Stimulated activated CD8-positive, alpha-beta memory T cell treated with anti-CD3 and anti-CD28 coated beads, Interleukin-7, amount 100 ng/mL, for 1 hour (primary cell): ENCODE results near the gene C6orf89.
"Not testable (repeated sequence)": the region's sequence is repeated elsewhere in the genome, so short reads cannot be mapped to it uniquely, and the experiment has no call there.

Experiments
- DNase-seq, 2 donors: peaks; one replicate each; pipeline ENCODE4 v3.0.0-alpha.2; 2020; ENCODE audit warnings: low read depth in 2 of 2

The C6orf89 gene

DNA sequence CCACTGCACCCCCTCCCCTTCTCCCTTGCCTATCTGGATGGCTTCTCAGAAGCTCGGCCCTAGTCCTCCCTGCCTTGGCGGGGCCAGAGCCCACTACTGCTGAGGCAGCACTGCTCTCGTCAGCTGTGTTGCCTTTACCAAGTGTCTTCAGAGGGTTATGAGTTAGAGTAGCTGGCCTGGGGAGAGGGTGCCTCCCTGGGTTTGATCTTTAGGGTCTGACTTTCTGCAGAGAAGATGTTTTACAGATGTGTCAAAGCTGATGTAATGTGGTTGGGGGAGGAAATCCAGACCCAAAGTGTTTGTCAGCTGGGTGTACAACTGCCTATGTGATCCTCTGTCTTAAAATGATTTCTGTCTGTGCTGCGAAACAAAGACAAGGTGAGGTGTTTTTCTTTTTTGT, 38.4 kb downstream of the C6orf89 start:
- DNase-seq, result no peak

DNA sequence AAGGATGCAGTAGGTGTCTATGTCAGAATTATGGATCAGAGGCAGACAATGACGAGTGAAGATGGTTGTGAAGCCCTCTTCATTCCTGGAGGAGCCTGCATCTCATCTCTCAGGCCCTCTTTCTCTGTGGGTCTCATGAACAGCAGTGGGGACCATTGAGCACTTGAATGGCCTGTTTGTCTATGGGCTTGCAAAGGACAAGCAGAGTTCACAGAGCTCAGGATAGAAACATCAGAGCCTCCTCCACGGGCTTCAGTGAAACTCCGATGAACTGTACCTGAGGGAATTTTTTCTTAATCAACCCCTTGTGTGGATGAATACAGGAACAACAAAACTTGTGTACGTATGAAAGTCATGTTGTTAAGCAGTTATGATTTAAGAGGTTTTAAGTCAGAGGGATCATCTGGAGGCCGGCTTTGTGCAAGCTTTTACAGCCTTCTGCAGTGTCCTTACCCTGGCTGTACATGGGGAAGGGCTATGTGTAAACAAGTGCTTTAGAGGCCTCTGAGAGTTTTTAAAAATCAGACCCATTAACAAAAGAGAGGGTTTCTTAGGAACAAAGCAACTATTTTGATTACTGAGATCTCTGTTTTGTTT, 39.1 kb downstream of the C6orf89 start:
- no peak for DNase-seq

DNA sequence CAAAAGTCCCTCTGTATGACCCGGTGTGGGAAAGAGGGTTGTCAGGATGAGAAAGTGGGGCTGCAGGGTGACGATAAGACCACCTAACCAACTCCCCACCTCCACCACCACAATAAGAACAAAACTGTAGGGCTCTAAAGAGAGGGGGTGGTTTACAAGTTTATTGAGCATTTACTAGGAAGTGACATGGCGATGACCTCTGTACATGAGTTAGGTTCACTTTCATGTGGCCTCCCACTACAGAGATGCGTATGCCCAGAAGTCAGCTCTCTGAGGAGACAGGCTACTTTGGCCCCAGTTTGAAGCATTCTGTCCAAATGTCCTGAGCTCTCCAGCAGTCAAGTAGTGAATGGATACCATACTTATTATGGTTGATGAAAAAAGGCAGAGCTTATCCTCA, 40.1 kb downstream of the C6orf89 start:
- DNase-seq, result no peak

DNA sequence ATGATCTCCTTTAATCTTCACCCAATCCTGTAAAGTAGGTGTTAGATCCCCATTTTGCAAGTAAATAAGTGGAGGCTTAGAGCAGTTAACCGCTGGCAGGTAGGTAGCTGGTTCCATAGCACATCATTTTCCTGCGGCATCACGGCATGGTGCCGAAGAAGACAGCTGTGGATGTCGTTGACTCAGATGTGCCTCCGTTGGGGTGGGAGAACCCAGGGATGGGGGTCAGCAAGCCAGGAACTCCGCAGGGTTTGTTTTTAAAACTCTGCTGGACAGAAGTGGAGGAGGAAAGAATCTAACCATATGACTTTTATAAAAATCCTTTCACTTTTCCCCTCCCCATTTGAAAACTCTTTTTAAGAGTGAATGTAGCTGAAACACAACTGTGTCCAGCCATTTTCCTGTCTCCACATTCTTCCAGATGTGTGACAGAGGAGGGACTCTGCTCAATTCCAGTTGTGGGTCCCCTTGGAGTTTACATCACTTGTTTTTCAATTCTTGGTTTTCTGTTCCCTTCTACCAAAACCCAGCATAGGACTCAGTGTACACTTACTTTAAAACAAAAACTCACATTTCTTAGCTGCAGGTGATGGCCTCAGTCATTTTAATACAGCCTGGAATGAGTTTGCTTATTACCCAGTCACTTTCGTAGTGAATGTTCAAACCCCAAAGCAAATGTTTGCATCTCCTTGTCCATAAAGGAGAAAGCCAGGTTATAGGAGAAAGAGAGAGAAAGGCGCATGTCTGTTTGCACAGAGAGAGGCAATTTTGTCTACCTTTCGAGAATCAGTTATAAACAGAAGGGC, 41.2 kb downstream of the C6orf89 start:
- DNase-seq, result no peak

DNA sequence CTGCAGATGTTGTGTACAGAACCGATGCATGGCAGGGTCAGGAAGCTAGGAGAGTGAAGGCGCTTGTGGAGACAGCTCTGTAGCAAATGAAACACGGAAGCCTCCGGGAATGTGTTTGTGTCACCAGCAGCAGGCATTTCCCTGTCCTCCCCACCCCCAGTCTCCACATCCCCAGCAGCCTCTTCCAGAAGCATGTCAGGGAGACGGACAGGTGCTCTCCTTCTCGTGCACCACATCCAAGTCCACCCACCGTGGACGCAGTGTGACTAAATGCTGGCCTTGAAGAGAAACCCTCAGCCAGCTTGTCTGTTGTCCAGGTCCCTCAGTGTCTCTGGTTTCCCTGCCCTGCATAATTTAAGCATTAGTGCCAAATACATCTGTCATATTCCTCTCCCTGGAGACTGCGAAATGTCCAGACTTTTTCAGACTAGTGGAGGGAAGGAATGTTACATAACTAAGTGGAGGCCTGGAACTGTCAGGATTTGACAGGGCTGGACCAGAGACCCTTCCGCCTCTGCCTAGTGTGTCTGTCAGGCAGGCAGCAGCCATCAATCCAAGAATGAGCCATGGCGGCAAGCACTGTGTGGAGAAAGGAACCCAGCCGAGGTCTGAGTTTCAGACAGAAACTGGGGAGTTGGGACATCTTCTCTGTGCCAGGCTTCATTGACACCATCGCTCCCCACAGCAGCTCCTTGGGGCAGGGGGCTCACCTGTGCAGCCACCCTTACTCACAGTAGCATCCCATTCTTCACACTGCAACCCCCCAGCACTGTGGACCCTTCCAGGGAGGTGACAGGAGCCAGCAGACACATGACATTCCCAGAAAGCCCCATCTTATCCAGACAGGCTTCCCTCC, 42.2 kb downstream of the C6orf89 start:
- no peak for DNase-seq

DNA sequence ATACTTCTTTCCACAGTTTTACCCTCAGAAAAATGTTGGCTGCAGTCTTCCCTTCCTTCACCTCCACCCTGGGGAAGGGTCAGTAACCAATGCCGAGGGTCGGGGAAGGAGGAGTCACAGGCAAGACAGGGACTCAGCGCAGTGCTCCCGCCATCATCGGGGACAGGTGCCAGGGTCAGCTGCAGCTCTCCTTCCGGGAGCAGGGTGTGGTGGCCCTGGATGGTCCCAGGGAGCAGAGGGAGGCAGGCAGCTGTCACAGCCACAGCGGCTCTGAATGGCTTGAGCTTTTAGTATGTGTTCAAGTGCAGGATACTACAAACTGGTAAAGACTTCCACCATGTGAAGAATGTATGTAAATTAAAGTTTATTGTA, 42.8 kb downstream of the C6orf89 start:
- DNase-seq, result no peak

DNA sequence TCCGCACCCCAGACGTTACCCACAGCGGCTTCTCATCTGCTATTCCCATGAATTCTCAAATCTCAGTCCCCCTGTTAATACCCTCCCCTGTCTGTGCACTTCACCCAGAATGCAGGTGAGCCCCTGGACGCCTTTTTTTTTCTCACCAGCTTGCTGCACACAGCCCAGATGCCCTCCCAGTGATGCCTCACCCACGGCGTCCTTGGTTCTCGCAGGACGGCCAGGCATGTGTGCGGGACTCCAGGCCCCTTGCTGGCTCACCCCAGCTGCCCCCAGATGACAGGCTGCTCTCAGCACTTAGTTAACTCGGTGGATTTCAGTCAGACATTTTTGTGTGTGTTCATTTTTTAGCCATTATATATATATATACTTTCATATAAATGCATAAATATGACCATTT, 43.4 kb downstream of the C6orf89 start:
- no peak for DNase-seq

DNA sequence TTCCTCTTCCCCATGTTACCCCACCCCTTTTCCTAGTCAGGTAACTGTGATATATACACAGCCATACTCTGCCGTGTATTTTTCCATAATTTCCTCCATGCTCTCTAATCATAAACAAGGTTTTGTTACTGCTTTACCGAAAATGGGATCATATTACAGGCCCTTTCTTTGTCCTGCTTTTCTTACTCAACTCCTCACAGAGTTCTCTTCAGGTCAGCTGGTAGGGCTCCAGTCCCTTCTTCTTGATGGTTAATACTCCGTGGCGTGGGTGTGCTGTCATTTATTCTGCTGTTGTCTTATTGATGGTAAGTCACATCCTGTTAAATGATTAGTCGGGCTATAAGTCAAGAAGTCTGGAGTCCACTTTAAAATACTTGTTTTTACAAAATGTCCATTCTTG, 43.9 kb downstream of the C6orf89 start:
- no peak for DNase-seq

DNA sequence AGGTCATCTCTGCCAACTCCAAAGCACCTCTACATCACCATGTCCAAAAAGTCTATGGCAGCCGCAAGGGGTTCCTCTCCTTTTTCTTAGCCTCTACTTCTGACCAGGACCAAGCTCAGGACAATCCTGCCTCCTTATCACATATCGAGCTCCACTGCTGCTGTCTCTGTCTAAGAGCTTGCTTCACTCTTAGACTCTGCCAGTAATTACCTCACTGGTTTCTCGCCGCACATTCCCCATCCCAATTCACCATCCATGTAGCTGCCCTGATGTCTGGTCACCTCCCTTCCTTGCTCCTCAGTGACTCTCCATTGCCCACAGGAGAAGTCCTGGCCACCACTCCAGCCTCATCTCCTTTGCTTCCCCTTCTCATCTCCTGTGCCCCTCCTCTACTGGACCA, 44.7 kb downstream of the C6orf89 start:
- no peak for DNase-seq

DNA sequence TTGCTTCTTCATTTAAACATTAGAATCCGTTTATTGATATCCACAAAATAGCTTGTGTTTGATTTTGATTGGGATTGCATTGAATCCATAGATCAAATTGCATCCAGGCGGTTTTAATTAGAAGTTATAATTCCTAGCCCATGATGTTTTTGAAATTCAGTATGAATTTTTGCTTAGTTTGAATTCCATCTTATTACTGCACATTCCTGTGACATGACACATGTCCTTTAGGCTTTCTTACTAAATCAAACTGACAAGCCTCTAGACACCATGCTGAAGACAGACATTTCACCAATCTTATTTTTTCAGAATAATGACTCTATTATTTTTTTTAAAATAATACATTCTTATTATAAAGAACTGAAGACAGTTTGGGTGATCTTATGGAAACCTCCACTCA, 47.4 kb downstream of the C6orf89 start:
- DNase-seq, result no peak

DNA sequence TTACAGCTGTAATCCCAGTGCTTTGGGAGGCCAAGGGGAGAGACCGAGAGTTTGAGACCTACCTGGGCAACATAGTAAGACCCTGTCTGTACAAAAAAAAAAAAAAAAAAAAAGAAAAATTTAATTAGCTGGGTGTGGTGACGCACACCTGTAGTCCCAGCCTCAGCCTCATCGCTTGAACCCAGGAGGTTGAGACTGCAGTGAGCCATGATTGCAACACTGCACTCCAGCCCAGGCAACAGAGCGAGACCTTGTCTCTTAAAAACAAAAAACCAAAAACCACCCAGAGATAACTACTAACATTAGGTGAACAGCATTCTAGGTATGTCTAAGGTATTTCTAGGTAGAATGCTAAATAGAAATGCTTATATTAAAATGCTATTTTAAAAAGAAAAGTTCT, 47.8 kb downstream of the C6orf89 start:
- no peak for DNase-seq

DNA sequence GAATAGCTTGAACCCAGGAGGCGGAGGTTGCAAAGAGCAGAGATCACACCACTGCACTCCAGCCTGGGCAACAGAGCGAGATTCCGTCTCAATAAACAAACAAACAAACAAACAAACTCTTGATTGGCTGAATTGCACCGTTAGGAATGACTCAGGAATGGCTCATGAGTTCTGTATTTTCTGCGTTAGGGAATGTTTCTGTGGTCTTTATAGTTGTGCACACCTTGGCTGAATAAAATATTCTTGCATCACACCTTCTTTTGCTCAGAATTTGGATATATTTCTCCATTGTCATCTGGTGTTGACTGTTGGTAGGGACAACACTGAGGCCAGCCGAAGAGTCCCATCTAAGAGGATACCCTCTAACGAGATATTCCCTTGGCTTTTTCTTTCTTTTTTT, 49.1 kb downstream of the C6orf89 start:
- no peak for DNase-seq

DNA sequence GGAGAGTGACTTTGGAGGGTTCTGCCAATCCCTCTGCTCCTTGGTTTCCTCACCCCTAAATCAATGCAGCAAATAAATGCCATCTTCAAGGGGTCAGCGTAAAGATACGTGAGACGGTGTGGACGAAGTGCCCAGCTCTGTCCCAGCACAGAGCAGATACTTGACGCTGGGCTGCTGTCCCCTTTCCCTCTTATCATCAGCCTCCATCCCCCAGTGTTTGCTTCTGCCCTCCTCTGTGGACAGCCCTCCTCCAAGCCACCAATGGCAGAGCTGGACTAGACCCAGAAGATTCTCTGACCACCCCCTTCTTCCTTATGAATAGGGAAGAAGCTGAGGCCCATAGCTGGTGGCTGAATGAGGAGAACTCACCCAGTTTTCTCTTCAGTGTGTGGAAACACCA, 51.1 kb downstream of the C6orf89 start:
- DNase-seq, result no peak

DNA sequence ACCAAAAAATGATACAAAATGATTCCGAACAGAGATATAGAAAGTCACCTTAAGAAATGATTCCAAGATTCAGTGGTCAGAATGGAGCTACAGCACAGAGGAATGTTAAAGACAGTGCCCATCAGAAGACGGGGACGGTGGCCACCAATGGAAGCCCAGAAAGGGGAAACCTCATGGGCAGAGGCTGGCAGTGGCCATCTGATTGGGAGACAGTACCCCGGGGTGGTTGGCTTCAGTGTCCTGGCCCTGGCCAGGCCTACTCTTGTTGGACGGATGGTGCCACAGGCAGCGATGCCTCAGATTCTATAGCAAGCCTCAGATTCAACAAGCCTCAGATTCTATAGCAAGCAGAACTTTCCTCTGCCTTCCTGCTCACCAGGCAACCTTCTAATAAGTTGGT, 52.1 kb downstream of the C6orf89 start:
- no peak for DNase-seq

DNA sequence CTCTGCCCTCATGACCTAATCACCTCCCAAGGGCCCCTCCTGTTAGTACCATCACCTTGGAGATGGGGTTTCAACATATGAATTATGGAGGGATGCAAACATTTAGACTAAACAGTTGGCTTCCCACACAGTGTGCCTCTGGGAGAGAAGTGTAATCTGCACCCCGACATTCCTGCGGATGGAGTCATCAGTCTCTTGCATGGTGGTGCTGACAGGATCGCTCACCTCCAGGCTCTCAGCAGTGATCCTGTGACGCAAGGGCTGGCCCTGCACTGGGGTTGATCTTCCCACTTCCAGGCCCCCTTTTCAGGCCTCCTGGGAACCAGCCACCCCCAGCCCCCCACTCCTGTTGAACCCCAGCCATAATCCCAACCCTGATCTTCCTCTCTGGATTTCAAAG, 52.8 kb downstream of the C6orf89 start:
- DNase-seq, result no peak

DNA sequence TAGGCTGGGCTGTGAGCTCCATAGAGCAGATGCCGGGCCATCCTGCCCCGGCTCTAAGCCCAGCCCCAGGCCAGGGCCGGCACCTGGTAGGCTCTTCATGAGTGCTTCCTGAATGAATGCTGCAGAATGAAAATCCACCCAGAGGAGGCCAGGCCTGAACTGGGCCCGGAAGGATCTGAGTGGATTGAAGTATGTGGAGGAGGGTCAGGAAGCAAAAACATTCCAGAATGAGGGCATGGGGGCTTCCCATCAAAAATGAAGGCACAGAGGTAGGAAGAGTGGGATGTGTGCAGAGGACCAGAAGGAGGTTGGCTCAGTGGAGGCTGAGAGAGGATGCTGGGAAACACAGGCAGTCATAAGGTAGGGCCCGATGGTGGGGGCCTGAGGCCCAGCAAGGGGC, 53.3 kb downstream of the C6orf89 start:
- DNase-seq, result not testable (repeated sequence)

DNA sequence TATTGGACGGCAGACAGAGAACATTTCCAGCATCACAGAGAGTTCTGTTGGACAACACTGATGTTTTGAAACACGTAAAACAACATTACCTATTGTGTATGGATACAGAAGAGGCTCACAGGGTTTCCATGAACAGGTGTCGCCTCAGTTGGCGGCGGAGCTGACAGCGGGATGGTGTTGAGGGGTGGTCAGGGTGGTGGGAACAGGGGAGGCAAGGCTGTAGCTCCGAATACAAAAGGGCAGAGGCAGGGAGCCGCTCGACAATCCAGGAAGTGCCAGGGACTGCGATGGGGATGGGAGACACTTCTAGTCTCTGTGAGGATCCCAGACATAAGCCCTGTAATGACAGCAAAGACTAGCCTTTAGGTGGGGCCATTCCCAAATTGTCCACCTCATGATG, 54.3 kb downstream of the C6orf89 start:
- no peak for DNase-seq

DNA sequence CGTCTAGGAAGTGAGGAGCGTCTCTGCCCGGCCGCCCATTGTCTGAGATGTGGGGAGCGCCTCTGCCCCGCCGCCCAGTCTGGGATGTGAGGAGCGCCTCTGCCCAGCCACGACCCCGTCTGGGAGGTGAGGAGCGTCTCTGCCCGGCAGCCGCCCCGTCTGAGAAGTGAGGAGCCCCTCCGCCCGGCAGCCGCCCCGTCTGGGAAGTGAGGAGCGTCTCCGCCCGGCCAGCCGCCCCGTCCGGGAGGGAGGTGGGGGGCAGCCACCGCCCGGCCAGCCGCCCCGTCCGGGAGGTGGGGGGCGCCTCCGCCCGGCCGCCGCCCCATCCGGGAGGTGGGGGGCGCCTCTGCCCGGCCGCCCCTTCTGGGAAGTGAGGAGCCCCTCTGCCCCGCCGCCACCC, 55.8 kb downstream of the C6orf89 start:
- not testable (repeated sequence) for DNase-seq

DNA sequence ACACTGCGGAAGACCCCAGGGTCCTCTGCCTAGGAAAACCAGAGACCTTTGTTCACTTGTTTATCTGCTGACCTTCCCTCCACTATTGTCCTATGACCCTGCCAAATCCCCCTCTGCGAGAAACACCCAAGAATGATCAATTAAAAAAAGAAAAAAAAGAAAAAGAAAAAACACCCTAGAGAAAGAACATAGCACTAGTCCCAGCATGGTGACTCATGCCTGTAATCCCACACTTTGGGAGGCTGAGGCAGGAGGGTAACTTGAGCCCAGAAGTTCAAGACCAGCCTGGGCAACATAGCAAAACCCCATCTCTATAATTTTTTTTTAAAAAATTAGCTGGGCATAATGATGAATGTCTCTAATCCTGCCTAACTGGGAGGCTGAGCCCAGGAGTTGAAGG, 56.6 kb downstream of the C6orf89 start:
- not testable (repeated sequence) for DNase-seq

DNA sequence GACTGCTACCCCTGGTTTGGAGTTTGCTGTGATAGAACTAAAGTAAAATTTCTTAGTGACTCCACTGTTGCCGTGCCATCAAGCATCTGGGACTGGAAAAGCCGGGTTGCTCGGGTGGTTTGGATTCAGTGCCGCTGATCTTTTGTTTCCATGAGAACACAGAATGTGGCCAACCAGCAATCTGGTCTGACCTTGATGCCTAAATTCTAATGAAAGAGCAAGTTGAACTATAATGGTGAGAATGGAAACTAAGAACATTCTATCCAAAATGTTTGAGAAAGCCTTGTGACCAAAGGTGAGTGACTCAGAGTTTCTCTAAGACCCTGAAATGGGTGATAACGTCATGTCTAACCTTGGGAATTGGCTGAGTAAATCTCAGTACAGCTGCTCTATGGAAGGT, 58.9 kb downstream of the C6orf89 start:
- DNase-seq, result no peak

DNA sequence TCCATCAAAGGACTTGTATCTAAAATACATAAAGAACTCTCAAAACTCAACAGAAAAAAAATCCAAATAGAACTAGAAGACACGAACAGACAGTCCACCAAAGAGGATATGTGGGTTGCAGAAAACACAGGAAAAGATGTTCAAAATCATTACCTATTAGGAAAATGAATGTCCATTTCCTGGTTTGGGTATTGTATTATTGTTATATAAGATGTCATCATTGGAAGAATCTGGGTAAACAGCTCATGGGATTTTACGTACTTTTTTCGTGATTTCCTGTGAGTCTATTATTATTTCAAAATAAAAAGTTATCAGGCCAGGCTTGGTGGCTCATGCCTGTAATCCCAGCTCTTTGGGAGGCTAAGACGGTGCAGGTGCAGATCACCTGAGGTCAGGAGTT, 59.5 kb downstream of the C6orf89 start:
- DNase-seq, result no peak

DNA sequence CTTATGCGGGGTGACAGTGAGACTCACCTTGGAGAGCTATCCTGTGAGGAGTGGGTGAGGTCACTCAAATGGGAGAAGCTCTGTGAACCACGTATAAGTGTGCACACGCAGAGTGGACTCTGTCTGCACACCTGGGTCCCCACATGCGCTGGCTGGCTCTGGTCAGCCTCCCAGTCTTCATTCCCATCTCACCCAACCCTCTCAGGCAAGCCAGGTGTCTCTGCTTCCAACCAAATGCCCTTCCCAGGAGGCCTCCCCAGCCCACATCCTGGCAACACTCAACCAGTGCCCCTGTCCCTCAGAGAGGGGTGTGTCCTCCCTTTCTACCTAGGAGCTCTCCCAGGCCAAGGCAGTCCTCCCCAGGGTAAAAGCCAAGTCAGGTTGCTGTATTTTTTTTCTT, 60.8 kb downstream of the C6orf89 start:
- DNase-seq, result no peak
